ENCODE data around the gene CFAP410.

The CFAP410 gene

DNA sequence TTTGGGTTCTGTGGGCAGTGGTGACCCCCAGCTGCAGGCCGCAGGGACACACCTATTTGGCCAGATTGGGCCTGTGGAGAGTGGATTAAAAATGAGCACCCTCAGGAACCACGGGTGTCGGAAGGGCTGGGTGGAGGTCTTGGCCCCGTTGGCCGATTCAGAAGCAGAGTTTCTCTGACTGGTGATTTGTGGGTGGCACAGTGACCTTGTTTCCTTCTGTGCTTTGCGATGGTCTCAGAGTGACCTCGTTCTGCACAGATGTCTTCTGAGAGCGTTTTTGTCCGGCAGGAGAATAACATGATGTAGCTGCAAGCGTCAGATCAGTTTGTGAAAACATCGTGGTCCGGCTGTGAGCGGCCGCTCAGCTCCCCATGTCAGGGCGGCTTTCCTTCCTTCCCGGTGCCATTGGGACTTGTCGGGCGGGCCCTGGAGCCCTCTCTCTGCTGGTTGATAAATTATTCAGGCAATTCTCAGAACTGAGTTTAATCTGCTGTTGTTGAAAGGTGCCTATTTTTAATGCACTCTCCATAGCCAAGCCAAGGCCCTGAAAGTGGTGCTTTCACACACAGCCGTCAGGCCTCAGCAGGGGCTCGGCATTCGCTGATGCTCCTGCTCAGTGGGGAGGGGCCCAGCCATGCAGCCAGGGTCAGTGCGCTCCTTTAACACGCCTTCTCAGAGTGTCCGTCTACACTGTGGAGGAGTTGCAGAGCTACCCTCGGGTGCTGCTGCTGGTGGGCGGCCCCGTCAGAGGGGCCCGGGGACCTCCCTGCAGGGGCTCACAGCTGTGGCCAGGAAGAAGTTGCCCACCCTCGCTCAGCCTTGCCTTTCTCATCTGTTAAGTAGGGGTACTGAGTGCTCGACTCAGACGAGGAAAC lies 41.0 kb upstream of the CFAP410 start:
- no peak overlapping the region for H3K4me3 ChIP-seq (ENCODE audit: low read depth, low read length)
- DNase-seq (ENCODE audit: low read depth, low spot score): no peak
- TF ChIP-seq, protein P1, sequence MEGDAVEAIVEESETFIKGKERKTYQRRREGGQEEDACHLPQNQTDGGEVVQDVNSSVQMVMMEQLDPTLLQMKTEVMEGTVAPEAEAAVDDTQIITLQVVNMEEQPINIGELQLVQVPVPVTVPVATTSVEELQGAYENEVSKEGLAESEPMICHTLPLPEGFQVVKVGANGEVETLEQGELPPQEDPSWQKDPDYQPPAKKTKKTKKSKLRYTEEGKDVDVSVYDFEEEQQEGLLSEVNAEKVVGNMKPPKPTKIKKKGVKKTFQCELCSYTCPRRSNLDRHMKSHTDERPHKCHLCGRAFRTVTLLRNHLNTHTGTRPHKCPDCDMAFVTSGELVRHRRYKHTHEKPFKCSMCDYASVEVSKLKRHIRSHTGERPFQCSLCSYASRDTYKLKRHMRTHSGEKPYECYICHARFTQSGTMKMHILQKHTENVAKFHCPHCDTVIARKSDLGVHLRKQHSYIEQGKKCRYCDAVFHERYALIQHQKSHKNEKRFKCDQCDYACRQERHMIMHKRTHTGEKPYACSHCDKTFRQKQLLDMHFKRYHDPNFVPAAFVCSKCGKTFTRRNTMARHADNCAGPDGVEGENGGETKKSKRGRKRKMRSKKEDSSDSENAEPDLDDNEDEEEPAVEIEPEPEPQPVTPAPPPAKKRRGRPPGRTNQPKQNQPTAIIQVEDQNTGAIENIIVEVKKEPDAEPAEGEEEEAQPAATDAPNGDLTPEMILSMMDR (IDR thresholded peaks at IDR 0.05; ENCODE audit: low read depth, low read length): no peak
- in situ Hi-C loops (cut with HindIII; ENCODE audit: low sequenced_read_pairs): no loop called here

DNA sequence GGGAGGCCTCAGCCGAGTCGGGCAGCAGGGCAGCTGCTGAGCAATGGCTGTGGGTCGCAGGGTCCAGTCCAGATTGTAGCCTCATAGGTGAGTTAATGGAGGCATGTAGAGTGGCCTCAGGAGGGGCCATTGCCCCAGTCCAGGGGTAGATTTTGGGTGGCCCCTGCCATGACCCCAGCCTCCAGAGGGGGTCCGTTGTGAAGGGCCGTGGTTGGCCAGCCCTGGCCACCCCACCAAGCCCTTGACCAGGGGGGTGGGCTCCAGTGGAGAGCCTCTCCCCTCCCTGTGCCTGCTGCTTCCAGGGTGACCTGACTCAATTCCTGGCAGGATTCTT lies 40.3 kb upstream of the CFAP410 start:
- in situ Hi-C loops (cut with HindIII; ENCODE audit: low sequenced_read_pairs): no loop called here
- TF ChIP-seq, protein P1 (IDR thresholded peaks at IDR 0.05; ENCODE audit: low read depth, low read length): no peak
- no peak for DNase-seq (ENCODE audit: low read depth, low spot score)
- H3K4me3 ChIP-seq (ENCODE audit: low read depth, low read length): no peak overlapping the region

DNA sequence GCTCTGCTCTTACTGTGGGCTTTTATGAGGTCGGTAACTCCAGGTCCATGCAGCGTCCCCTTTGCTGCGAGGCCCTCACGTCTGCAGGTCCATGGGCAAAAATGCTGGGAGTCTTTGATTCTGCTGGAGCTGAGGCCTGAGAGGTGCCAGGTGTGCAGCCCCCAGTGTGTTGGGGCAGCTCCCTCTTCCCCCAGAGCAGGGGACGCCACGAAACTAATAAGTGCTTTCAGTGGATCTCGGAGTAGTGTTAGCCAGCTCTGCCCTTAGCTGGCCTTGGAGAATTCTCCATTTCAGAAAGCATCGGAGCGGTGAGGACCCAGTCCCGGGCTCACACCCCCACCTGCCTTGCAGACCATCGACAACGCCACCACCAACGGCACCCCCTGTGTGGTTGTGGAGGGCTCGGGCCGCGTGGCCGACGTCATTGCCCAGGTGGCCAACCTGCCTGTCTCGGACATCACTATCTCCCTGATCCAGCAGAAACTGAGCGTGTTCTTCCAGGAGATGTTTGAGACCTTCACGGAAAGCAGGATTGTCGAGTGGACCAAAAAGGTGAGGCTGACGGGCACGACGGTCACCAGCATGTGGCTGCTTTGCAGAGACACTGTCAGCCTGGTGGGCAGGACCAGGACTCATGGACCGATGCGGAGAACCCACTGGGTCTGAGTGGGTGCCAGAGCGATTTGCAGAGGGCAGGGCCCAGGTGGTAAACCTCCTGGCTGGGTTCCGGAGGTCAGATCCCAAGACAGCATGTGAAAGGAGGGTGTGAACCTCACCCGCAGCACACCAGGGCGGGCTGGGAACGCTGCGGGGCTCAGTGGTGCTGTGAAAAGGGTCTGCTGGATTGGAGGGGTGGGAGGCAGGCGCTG lies 39.7 kb upstream of the CFAP410 start:
- in situ Hi-C loops (cut with HindIII; ENCODE audit: low sequenced_read_pairs): no loop called here
- no peak for DNase-seq (ENCODE audit: low read depth, low spot score)
- H3K4me3 ChIP-seq (ENCODE audit: low read depth, low read length): no peak overlapping the region
- TF ChIP-seq, protein P1 (IDR thresholded peaks at IDR 0.05; ENCODE audit: low read depth, low read length): no peak

DNA sequence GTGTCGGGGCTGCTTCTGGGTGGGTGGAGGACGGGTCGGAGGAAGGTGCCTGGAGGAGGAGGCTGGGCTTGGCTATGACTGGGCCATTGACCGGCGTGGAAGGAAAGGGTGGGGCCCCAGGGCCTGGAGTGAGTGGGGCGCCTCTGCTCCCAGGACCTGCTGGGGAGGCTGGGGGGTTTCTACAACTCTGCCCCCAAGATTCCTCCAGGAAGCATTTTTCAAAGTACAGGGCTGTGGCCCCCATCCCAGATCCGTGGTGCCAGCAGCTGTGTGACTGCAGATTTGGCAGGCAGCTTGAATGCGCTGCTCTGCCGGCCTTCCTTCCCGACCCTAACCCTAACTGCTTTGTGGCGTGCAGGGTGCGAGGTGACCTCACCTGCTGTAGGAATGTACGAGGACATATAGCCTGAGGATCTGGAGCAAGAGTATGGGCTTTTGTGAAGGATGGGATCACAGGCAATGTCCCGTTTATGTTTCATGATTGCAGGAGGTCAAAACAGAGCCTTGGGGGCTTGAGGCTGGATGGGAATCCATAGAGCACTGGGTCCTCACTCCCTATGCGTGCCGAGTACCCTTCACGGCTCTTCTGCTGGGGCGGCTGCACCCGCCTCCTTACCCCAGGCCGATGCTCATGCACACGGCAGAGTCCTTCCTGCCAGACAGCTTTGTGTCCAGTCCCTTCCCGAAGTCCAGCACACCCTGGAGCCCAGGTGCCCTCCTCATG lies 38.9 kb upstream of the CFAP410 start:
- DNase-seq (ENCODE audit: low read depth, low spot score): no peak
- TF ChIP-seq, protein P1 (IDR thresholded peaks at IDR 0.05; ENCODE audit: low read depth, low read length): no peak

DNA sequence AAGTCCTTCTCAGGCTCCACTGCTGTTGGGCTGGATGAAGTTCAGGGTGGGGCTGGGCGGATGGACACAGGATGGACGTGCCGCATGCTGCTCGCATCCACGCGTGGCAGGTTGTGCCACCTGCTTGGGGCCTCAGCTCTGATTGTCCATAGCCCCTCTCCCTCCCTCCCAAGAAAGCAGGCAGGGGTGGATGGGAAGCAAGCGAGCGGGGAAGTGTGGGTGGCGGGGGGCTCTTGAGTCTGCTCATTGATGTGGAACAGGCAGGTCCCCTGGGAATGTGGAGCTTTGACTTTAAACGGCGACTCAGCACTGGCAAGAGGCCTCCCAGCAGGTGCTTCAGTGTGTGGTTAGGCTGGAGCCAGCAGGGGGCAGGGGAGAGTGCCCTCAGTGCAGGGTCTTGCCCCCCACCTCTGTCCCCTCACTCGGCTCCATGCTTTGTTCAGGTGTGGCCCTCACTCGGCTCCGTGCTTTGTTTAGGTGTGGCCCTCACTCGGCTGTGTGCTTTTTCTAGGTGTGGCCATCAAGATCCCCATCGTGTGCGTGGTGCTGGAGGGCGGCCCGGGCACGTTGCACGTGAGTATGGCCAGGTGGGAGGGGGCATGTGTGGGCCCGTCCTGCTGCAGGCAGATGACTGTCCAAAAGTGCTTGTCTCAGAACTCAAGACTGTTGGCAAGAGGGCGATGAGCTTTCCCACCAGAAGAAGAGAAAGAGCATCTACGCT lies 38.2 kb upstream of the CFAP410 start:
- in situ Hi-C loops (cut with HindIII; ENCODE audit: low sequenced_read_pairs): no loop called here
- DNase-seq (ENCODE audit: low read depth, low spot score): no peak
- no peak overlapping the region for H3K4me3 ChIP-seq (ENCODE audit: low read depth, low read length)
- TF ChIP-seq, protein P1 (IDR thresholded peaks at IDR 0.05; ENCODE audit: low read depth, low read length): no peak

More for the DNA sequence above, 38.9 kb upstream of the CFAP410 start:
- in situ Hi-C loops (cut with HindIII; ENCODE audit: low sequenced_read_pairs): no loop called here
- H3K4me3 ChIP-seq (ENCODE audit: low read depth, low read length): no peak overlapping the region

DNA sequence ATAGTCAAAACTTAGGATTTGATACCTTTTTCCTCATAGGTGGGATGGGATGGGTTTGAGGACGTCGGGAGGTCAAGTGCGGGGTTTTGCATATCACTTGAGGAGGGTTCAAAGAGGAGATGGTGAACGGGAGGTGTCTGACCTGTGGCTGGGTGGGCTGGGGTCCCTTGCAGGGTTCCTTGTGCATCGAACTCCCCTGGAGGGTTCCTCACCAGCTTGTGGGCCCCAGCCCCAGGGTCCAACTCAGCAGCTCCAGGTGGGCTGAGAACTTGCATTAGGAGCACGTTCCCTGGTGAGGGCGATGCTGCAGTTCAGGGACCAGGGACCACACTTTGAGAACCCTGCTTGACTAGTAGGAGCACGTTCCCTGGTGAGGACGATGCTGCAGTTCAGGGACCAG lies 37.4 kb upstream of the CFAP410 start:
- TF ChIP-seq, protein P1 (IDR thresholded peaks at IDR 0.05; ENCODE audit: low read depth, low read length): no peak
- in situ Hi-C loops (cut with HindIII; ENCODE audit: low sequenced_read_pairs): no loop called here
- H3K4me3 ChIP-seq (ENCODE audit: low read depth, low read length): no peak overlapping the region
- DNase-seq (ENCODE audit: low read depth, low spot score): no peak
